Measurements from ENCODE around the gene XKR8. TPM values are rescaled to one million over a fixed set of nuclear protein-coding genes. Genes with fewer than 3 reads are reported as not detected.

XKR8 gene
- polyA plus RNA-seq, 3 donors = 12.3 to 36.7 (median 25.9) TPM

- peak overlapping the region; percentile 97 to 99 (median 99) for H3K27ac Mint-ChIP-seq
- H3K9me3 Mint-ChIP-seq = no peaks in the 10 kb centered on the region
Observed at GRCh38 chr1:27941671-27942540, 17.9 kb upstream of the XKR8 start.

GRCh38 chr1:27945020-27945419, 14.8 kb upstream of the XKR8 start:
- Histone ChIP-seq H3K9me3 (replicated peaks in 1 of 2; ENCODE audit: control insufficient read depth in 1 of 2, insufficient read depth in 1 of 2, low read length in 2 of 2) (no peaks in the 10 kb centered on the region), H3K4me1 (ENCODE audit: control insufficient read depth in 1 of 2, insufficient read depth in 2 of 2, low read length in 2 of 2) (peaks cover 57 to 63% of the 10 kb centered on the region in 2 donors), H3K9ac (ENCODE audit: insufficient read depth, low read length, poor library complexity, severe bottlenecking) (no peak overlapping the region), H4K20me1 (ENCODE audit: insufficient read depth, low read length) (no peaks in the 10 kb centered on the region), H3K36me3 (replicated peaks in 1 of 2; ENCODE audit: control insufficient read depth in 1 of 2, insufficient read depth in 2 of 2, low read length in 2 of 2) (no peaks in the 10 kb centered on the region), H3K27me3 (ENCODE audit: control insufficient read depth in 2 of 2, insufficient read depth in 2 of 2, low read length in 2 of 2) (no peaks in the 10 kb centered on the region), H2AFZ (ENCODE audit: insufficient read depth, low read depth, low read length, poor library complexity, severe bottlenecking) (no peak overlapping the region), H3K4me3 (replicated peaks in 1 of 3; ENCODE audit: low read depth in 2 of 3, low read length in 3 of 3) (no peak overlapping the region), H3K79me2 (ENCODE audit: insufficient read depth, low read length) (no peaks in the 10 kb centered on the region), H3K4me2 (replicated peaks; ENCODE audit: extremely low read depth, low read length, poor library complexity, severe bottlenecking) (no peak overlapping the region), H3K27ac (ENCODE audit: low read depth in 1 of 2, low read length in 2 of 2) (peak overlapping the region; percentile 91 to 98)
- peaks cover 0 to under 1% of the 10 kb centered on the region in 2 donors for H3K36me3 Mint-ChIP-seq
- no peaks in the 10 kb centered on the region for H3K9me3 Mint-ChIP-seq
- H3K27me3 Mint-ChIP-seq (ENCODE audit: low read depth in 3 of 3) = peaks cover 0 to 2% (median under 1%) of the 10 kb centered on the region in 3 donors
- intact Hi-C loops (cut with micrococcal nuclease) = no loop called here
- DNase-seq = no peak
- WGBS (ENCODE audit: insufficient coverage) = 100% methylated on average over 3 of the region's 5 CpGs
- H3K27ac Mint-ChIP-seq = peak overlapping the region; percentile 97 to 99 (median 99)
- peaks cover 57% of the 10 kb centered on the region for H3K4me1 Mint-ChIP-seq
- no peak overlapping the region for H3K4me3 Mint-ChIP-seq
- no peak for TF ChIP-seq CTCF (IDR thresholded peaks at IDR 0.05)

More at GRCh38 chr1:27941671-27942540, 17.9 kb upstream of the XKR8 start:
- no peaks in the 10 kb centered on the region for H3K27me3 ChIP-seq (ENCODE audit: control insufficient read depth in 2 of 2, insufficient read depth in 2 of 2, low read length in 2 of 2)
- no peak for TF ChIP-seq CTCF (IDR thresholded peaks at IDR 0.05)
- H3K36me3 Mint-ChIP-seq = peaks cover 0 to 3% of the 10 kb centered on the region in 2 donors
- H3K27ac ChIP-seq (ENCODE audit: low read depth in 1 of 2, low read length in 2 of 2) = peak overlapping the region; percentile 91 to 98
- no peak overlapping the region for H3K4me2 ChIP-seq (replicated peaks; ENCODE audit: extremely low read depth, low read length, poor library complexity, severe bottlenecking)
- H2AFZ ChIP-seq (ENCODE audit: insufficient read depth, low read depth, low read length, poor library complexity, severe bottlenecking) = peak overlapping the region; percentile 41
- H4K20me1 ChIP-seq (ENCODE audit: insufficient read depth, low read length) = no peaks in the 10 kb centered on the region
- peaks cover 59 to 67% of the 10 kb centered on the region in 2 donors for H3K4me1 ChIP-seq (ENCODE audit: control insufficient read depth in 1 of 2, insufficient read depth in 2 of 2, low read length in 2 of 2)
- peak overlapping the region; percentile 63 for H3K9ac ChIP-seq (ENCODE audit: insufficient read depth, low read length, poor library complexity, severe bottlenecking)
- no peak for DNase-seq
- H3K4me1 Mint-ChIP-seq = peaks cover 59% of the 10 kb centered on the region
- intact Hi-C loops (cut with micrococcal nuclease) = loop anchor here (2.0 to 5.0 kb wide), 3 partner anchors 35 to 37 kb away; no protein-coding TSS in a partner anchor
- no peaks in the 10 kb centered on the region for H3K36me3 ChIP-seq (replicated peaks in 1 of 2; ENCODE audit: control insufficient read depth in 1 of 2, insufficient read depth in 2 of 2, low read length in 2 of 2)
- no peak overlapping the region for H3K4me3 Mint-ChIP-seq
- H3K9me3 ChIP-seq (replicated peaks in 1 of 2; ENCODE audit: control insufficient read depth in 1 of 2, insufficient read depth in 1 of 2, low read length in 2 of 2) = no peaks in the 10 kb centered on the region
- no peaks in the 10 kb centered on the region for H3K79me2 ChIP-seq (ENCODE audit: insufficient read depth, low read length)
- peaks cover 0 to 3% (median 2%) of the 10 kb centered on the region in 3 donors for H3K27me3 Mint-ChIP-seq (ENCODE audit: low read depth in 3 of 3)
- no peak overlapping the region for H3K4me3 ChIP-seq (replicated peaks in 1 of 3; ENCODE audit: low read depth in 2 of 3, low read length in 3 of 3)
- WGBS (ENCODE audit: insufficient coverage) = 83% methylated on average over 8 of the region's 12 CpGs
